Activated naive CD8-positive, alpha-beta T cell (primary cell): ENCODE measurements around the gene INHBB.

Experiments
- H3K27ac Mint-ChIP-seq: one replicate; pipeline ENCODE4 v1.8.0; 2021; ENCODE audit warnings: mixed read lengths
- H3K27me3 Mint-ChIP-seq: one replicate; pipeline ENCODE4 v1.8.0; 2021; ENCODE audit warnings: mixed read lengths
- H3K36me3 Mint-ChIP-seq: one replicate; pipeline ENCODE4 v1.8.0; 2021; ENCODE audit warnings: mixed read lengths
- H3K4me1 Mint-ChIP-seq: one replicate; pipeline ENCODE4 v1.8.0; 2021; ENCODE audit warnings: low read depth, mixed read lengths
- H3K4me3 Mint-ChIP-seq: one replicate; pipeline ENCODE4 v1.8.0; 2021; ENCODE audit warnings: mild to moderate bottlenecking, mixed read lengths
- H3K9me3 Mint-ChIP-seq: one replicate; pipeline ENCODE4 v1.8.0; 2021; ENCODE audit warnings: low read depth, mixed read lengths

The INHBB gene

DNA sequence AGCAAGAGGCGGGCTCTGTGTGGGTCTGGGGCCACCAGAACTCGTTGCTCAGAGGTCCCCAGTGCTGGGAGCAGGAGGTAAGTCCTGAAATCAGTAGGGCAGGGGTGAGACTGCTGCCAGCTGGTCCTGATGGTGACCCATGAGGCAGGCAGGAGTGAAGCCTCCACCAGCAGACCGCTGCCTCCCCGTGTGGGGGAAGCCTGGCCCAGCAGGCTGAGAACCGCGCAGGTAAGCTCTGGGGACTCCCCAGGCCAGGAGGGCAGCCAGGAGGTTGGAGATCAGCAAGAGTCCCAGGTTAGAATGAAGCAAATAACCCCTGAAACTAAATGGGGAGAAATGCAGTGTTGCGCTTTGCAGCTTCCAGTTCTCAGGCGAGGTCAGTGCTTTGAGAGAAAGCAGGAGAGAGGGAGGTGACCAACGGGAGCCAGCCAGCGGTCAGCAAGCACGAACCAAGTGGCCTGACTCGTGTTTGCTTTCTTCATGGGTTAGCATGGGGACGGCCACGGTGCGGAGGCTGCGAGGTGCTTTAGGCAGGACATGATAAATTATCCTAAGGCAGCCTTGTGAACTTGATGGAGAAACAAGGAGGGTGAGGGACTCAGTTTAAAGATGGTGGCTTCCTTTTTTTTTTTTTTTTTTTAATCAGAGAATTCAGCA, 26.2 kb downstream of the INHBB start:
- Mint-ChIP-seq H3K9me3 (no peaks in the 10 kb centered on the region), H3K4me1 (no peaks in the 10 kb centered on the region), H3K27ac (no peak overlapping the region), H3K4me3 (no peak overlapping the region), H3K27me3 (no peaks in the 10 kb centered on the region), H3K36me3 (no peaks in the 10 kb centered on the region)

DNA sequence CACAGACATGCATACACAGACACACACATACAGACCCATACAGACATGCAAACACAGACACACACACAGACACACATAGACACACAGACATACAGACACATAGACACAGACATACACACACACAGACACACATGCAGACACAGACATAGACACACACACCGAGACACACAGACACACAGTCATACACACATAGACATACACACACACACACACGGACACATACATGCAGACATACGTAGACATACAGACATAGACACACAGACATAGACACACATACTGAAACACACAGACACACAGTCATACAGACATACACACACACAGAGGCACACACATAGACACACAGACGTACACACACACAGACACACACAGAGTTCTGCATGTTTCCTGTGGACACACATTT, 26.9 kb downstream of the INHBB start:
- no peak overlapping the region for H3K4me3 Mint-ChIP-seq
- no peaks in the 10 kb centered on the region for H3K9me3 Mint-ChIP-seq
- H3K27ac Mint-ChIP-seq: no peak overlapping the region
- no peaks in the 10 kb centered on the region for H3K36me3 Mint-ChIP-seq
- H3K27me3 Mint-ChIP-seq: no peaks in the 10 kb centered on the region
- no peaks in the 10 kb centered on the region for H3K4me1 Mint-ChIP-seq

DNA sequence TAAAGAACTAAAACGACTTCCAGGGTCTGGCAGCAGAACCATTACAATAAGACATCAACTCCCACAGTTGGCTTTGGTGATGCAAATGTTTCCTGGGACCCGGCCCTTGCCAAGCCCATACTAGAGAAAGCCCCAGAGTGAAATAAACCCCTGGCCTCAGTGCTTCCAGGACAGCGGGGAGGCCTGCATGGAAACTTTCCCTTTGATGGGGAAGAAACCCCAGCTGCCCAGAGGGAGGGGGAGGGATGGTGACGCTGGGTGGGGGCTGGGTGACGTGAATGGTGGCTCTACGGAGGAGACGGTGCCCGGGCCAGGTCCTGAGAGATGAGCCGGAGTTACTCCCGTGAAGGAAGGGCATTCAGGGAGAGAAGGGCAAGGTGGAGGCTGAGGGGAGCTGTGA, 27.5 kb downstream of the INHBB start:
- Mint-ChIP-seq H3K27ac (no peak overlapping the region), H3K36me3 (no peaks in the 10 kb centered on the region), H3K4me1 (no peaks in the 10 kb centered on the region), H3K9me3 (no peaks in the 10 kb centered on the region), H3K4me3 (no peak overlapping the region), H3K27me3 (peaks cover under 1% of the 10 kb centered on the region)

DNA sequence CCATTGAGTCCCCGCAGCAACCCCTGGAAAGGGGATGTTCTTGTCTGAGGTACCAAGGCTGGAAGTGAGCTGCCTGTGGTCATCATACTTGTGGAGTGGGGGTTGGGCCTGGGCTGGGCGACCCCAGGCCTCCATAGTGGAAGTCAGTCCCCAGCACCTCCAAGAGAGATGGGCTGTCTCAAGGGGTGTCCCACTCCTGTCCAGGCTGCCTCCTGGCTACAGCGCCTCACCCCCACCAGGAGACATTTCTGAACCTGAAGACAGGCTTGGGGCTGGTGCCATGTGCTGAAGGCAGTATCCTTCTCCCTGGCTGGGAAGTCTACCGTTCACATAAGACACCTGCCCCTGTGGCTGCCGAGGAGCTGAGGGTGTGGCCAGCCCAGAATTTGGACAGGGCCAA, 28.9 kb downstream of the INHBB start:
- Mint-ChIP-seq H3K27ac (no peak overlapping the region), H3K9me3 (no peaks in the 10 kb centered on the region), H3K4me1 (no peaks in the 10 kb centered on the region), H3K4me3 (no peak overlapping the region), H3K36me3 (no peaks in the 10 kb centered on the region), H3K27me3 (peaks cover 3% of the 10 kb centered on the region)

DNA sequence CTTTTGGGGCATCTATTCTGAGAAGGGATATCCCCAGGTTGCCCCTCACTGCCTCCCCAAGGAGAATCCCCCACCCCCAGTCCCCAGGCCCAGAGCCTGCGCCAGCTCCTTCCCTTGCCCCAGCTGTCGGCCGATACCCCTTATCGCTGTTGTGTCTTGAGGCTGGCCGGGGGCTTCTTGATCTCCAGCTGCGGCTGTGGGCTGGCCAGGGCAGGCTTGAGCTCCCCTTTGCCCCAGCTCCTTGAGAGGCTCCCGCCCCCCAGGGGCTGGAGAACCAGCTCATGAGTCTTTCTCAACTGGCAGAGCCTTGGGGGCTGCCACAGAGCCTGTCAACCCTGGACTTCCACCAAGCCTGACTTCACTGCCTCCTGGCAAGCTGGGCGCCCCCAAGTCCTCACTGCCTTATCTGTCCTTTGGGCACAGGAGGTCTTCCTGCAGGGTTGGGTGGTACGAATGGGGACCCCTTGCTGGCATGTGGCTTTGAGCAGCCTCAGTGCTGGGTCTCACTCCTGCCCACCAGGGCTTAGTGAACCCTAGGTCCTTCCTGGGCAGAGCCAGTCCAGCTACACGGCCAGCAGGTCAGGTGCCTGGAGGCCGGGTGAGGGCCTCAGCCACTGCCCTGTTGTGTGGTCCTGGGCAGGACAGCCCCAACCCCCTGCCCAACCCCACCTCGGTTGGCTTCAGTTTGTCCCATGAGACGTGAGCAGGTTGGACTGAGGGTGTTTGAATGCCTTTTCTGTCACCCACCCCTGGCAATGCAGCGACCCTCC, 29.5 kb downstream of the INHBB start:
- Mint-ChIP-seq H3K9me3 (no peaks in the 10 kb centered on the region), H3K27me3 (peaks cover 3% of the 10 kb centered on the region), H3K36me3 (no peaks in the 10 kb centered on the region), H3K27ac (no peak overlapping the region), H3K4me1 (no peaks in the 10 kb centered on the region), H3K4me3 (no peak overlapping the region)

DNA sequence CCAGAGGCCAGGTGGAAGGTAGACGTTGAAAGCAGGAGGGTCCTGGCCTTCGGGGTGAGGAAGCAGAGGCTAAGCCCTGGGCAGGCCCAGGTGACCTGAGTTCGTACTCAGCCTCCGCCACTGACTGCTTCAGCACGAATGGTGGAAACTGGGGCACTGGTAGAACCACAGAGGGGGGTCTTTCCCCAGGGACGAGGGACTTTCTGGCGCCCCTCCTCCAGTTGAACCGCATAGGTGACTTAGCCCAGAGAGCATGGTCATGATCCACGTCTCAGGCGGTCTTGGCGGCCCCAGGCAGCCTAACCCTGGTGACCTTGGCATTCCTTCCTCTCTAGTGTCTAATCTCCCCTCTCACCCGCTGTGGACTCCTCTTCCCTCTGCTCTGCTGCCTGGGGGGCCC, 30.2 kb downstream of the INHBB start:
- Mint-ChIP-seq H3K36me3 (no peaks in the 10 kb centered on the region), H3K4me3 (no peak overlapping the region), H3K4me1 (no peaks in the 10 kb centered on the region), H3K27ac (no peak overlapping the region), H3K27me3 (peaks cover 3% of the 10 kb centered on the region), H3K9me3 (no peaks in the 10 kb centered on the region)

DNA sequence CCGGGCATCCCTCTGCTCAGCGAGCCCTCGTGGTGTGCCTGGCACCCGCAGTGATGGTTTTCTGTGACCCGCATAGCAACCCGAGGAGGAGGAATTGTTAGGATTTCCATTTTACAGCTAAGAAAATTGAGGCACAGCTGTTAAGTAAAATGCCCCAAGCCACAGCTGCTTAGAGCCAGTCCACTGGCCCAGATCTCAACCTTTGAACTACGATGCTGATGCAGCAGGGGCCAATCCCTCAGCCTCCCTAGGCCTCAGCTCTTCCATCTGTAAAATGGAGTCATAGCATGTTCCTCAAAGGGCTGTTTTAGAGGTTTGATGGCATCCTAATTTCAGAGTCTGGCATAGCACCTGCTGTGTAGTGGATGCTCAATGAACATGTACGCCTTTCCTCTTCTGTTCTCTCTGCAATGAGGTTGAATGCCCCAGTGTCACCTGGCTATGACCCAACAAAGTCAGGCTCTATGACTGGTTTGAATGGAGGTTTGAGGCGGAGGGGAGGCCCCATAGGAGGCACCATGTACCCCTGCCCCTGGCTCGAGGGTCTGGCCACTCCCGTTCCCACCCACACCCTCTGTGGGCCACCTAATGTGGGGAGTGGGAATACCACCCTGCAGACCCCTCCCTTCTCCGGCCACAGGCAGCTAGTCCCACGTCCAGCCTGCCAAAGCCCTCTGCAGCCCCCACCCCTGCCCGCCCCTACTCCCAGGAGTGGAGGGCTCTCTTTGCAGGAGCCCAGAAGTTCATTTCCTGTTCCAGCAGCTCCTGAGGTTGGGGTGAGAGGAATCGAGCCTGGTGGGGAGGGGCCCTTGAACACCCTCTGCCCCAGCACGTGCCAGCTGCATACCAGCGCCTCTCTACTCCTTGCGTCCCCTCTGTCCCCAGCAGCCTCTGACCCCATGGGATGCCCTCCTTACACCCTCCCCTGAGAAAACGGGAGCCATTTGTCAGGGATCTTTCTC, 31.0 kb downstream of the INHBB start:
- Mint-ChIP-seq H3K4me1 (no peaks in the 10 kb centered on the region), H3K27me3 (peaks cover 3% of the 10 kb centered on the region), H3K9me3 (no peaks in the 10 kb centered on the region), H3K27ac (no peak overlapping the region), H3K36me3 (no peaks in the 10 kb centered on the region), H3K4me3 (no peak overlapping the region)

DNA sequence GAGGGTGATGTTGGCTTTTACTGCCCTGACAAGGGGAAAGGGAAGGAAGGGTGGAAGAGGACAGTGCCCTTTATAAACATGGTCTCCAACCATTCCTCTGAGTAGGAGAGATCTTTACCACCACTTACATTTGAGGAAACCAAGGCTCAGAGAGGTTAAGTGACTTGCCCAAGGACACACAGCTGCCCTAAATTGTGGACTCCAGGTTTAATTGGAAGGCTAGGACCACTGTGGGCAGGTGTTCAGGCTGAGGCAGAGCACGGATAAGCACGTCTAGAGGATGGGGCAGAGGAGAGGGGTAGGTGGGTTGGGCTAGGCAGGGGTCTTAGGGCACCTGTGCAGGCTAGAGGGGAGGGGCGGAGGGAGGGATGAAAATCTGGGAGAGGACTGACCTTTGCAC, 32.7 kb downstream of the INHBB start:
- Mint-ChIP-seq H3K27ac (no peak overlapping the region), H3K27me3 (peaks cover 3% of the 10 kb centered on the region), H3K4me3 (no peak overlapping the region), H3K4me1 (no peaks in the 10 kb centered on the region), H3K9me3 (no peaks in the 10 kb centered on the region), H3K36me3 (no peaks in the 10 kb centered on the region)

DNA sequence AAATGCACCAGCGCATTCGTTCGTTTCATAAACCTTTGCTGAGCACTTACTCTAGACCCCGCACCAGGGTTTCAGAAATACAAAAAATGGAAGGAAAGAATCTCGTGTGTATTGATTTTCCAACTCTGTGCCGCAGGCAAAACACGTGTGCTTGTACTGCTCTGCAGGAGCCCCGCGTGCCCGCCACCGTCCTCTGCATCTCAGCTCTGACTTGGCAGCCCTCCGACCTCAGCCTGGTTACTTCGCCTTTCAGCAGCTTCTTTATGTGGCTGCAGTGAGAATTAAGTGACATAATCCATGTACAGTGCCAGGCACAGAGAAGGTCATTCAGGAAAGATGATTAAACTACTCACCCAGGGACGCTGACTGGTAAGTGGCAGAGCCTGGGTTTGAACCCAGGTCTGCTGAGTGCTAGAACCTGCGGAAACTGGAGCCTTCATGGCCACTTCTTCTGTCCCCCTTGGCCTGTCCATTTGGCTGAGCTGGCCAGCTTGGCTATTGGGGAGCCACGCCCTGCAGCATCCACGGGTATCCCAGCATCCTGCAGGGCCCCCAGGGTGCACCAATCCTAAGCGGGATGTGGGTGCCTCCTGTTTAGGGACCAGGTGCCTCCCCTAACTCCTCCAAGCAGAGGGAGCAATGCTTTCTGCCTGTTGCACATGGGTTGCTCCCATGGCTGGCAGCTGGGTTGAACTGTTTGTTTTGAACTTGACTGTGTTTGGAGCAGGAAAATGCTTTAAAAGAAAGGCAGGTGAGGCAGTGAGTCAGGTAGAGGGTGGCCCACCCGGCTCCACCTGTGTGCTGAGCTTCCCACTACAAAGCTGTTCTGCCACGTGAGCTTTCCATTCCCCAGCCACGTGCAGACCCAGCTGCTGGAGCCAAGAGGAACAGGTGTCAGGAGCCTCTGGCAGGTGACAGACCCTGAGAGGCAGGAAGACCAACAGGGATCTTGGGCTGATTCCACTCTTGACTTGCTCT, 34.3 kb downstream of the INHBB start:
- no peaks in the 10 kb centered on the region for H3K4me1 Mint-ChIP-seq
- H3K27ac Mint-ChIP-seq: no peak overlapping the region
- H3K36me3 Mint-ChIP-seq: no peaks in the 10 kb centered on the region
- H3K27me3 Mint-ChIP-seq: peaks cover 3% of the 10 kb centered on the region
- no peak overlapping the region for H3K4me3 Mint-ChIP-seq
- no peaks in the 10 kb centered on the region for H3K9me3 Mint-ChIP-seq

DNA sequence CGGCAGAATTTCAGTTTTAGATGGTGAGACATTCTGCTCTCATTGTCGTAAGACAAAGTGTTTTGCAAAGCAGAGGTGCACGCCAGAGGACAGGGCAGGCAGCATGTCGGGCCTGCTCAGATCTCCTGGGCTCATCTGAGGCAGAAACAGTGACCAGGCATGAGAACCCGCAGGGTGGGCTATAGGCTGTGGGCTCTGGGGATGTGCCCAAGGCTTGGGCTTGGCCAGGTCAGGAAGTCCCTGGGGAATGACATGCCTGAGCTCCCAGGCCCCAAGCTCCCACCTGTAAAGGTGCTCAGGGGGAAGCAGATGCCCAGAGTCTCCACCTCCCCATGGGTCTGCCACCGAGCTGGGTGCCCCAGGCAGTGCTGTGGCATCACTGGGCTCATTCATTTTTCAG, 35.3 kb downstream of the INHBB start:
- Mint-ChIP-seq H3K4me3 (no peak overlapping the region), H3K27ac (no peak overlapping the region), H3K36me3 (no peaks in the 10 kb centered on the region), H3K9me3 (no peaks in the 10 kb centered on the region), H3K4me1 (no peaks in the 10 kb centered on the region), H3K27me3 (peaks cover 3% of the 10 kb centered on the region)

DNA sequence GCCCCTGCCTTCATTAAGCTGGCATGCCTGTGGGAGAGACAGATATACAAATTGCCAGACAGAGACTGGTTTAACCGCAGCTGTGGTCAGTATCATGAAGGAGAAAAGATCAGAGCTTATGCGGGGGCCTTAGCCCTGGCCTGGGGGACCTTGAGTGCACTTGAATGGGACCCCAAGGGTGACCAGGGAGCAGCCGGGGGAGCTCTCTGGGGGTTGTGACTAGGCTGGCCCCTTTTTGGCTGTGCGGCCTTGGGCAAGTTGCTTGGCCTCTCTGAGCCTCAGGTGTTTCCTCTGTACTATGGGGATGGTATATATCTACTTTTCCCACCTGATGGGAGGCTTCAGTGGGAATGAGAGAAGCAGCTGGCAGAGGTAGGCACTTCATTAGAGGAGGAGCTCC, 35.7 kb downstream of the INHBB start:
- no peaks in the 10 kb centered on the region for H3K36me3 Mint-ChIP-seq
- peaks cover 3% of the 10 kb centered on the region for H3K27me3 Mint-ChIP-seq
- no peaks in the 10 kb centered on the region for H3K9me3 Mint-ChIP-seq
- no peaks in the 10 kb centered on the region for H3K4me1 Mint-ChIP-seq
- H3K4me3 Mint-ChIP-seq: no peak overlapping the region
- H3K27ac Mint-ChIP-seq: no peak overlapping the region

DNA sequence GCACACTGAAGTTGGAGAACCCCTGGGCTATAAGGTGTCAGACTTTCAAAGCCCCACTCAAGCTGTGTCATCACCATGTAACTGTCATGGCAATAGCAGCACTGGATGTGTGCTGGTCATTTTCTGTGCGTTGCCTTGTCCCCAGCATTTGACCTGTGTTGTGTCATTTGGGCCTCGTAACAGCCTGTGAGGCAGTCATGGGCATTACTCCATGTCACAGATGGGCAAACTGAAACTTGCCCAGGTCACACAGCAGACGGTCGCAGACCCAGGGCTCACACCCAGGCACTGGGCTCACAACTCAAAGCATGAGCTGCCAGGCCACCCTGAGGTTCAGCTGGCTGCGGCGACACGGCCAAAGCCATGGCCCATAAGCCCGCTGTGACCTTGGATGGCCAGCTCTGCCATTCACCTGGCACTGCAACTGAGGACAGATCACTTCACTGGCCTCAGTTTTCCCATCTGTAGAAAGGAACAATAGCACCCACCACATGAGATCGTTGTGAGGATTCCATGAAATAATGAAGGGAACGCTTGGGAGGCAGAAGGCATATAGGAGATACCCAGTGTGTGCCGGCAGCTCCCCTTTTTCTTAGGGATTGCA, 36.7 kb downstream of the INHBB start:
- H3K27me3 Mint-ChIP-seq: peaks cover 3% of the 10 kb centered on the region
- H3K4me1 Mint-ChIP-seq: no peaks in the 10 kb centered on the region
- H3K4me3 Mint-ChIP-seq: no peak overlapping the region
- no peaks in the 10 kb centered on the region for H3K36me3 Mint-ChIP-seq
- H3K9me3 Mint-ChIP-seq: no peaks in the 10 kb centered on the region
- no peak overlapping the region for H3K27ac Mint-ChIP-seq

DNA sequence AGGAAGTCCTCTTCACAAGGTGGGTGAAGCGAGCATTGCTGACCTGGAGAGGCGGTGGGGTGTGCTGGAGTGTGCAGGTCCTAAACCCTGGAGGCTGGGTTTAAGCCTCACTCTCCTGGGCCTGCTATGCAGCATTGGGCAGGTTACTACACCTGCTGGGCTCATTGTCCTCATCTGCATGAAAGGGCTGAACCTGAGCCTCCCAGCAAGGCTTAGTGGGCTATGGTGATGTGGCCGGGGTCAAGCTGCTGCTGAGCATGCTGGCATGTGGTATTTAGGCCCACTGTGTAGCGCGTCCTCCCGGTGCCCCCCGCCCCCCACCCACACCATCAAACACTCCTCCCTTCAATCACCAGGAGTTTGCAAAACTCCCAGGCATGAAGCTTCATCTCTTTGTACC, 37.3 kb downstream of the INHBB start:
- Mint-ChIP-seq H3K4me3 (no peak overlapping the region), H3K9me3 (no peaks in the 10 kb centered on the region), H3K36me3 (no peaks in the 10 kb centered on the region), H3K27ac (no peak overlapping the region), H3K27me3 (peaks cover 3% of the 10 kb centered on the region), H3K4me1 (no peaks in the 10 kb centered on the region)
